WTC11 (cell line): ENCODE measurements around the gene MAEA. TPM values are rescaled to one million over a fixed set of nuclear protein-coding genes. Genes with fewer than 3 reads are reported as not detected.

Experiments used
- ATAC-seq: fragments of 200-7000 bp; cut with Tn5 transposase; 2 replicates; pipeline ENCODE4 v1.10.0; 2021; ENCODE audit warnings: mild to moderate bottlenecking, moderate library complexity
- CTCF ChIA-PET: fragments of 300-600 bp; sonication (Branson Sonifier 250); formaldehyde crosslinking; loops from one replicate; lab custom pipeline; 2021; ENCODE audit warnings: antibody characterized with exemption; lab: Charles Lee
- POLR2A ChIA-PET: fragments of 350-600 bp; sonication (Branson Sonifier 250); formaldehyde crosslinking; loops from one replicate; lab custom pipeline; 2021; ENCODE audit warnings: antibody characterized with exemption; lab: Charles Lee
- DNase-seq: peaks from one replicate; pipeline ENCODE4 v3.0.0; 2021; ENCODE audit warnings: low spot score
- H3K27ac Mint-ChIP-seq: 2 replicates; pipeline ENCODE4 v1.8.0; 2021; ENCODE audit warnings: mixed read lengths
- H3K27me3 Mint-ChIP-seq: 2 replicates; pipeline ENCODE4 v1.8.0; 2021; ENCODE audit warnings: low read depth, mild to moderate bottlenecking, moderate library complexity, mixed read lengths
- H3K36me3 Mint-ChIP-seq: 2 replicates; pipeline ENCODE4 v1.8.0; 2021; ENCODE audit warnings: mixed read lengths
- H3K4me1 Mint-ChIP-seq: 2 replicates; pipeline ENCODE4 v1.8.0; 2022; ENCODE audit warnings: mixed read lengths
- H3K4me3 Mint-ChIP-seq: 2 replicates; pipeline ENCODE4 v1.8.0; 2021; ENCODE audit warnings: mild to moderate bottlenecking, moderate library complexity, mixed read lengths
- H3K9me3 Mint-ChIP-seq: 2 replicates; pipeline ENCODE4 v1.8.0; 2021; ENCODE audit warnings: mixed read lengths
- CREB1 ChIP-seq: sonication (generic); formaldehyde crosslinking; IDR thresholded peaks from 2 replicates; pipeline ENCODE4 v1.8.0; 2023; ENCODE audit warnings: mild to moderate bottlenecking, missing genetic modification reagents
- ELF4 ChIP-seq: sonication (generic); formaldehyde crosslinking; IDR thresholded peaks from 2 replicates; pipeline ENCODE4 v1.8.1; 2022; ENCODE audit warnings: low read depth, mild to moderate bottlenecking, moderate library complexity, missing genetic modification reagents
- EMX1 ChIP-seq: fragments of 250-450 bp; sonication (Bioruptor Pico); IDR thresholded peaks from 2 replicates; pipeline ENCODE4 v1.8.0; 2021; ENCODE audit warnings: mild to moderate bottlenecking
- FOXJ3 ChIP-seq: sonication (generic); formaldehyde crosslinking; IDR thresholded peaks from 2 replicates; pipeline ENCODE4 v1.9.0; 2021; ENCODE audit warnings: missing genetic modification reagents, mild to moderate bottlenecking, borderline replicate concordance
- IRF2 ChIP-seq: sonication (generic); formaldehyde crosslinking; IDR thresholded peaks from 2 replicates; pipeline ENCODE4 v1.8.0; 2022; ENCODE audit warnings: low read depth, missing genetic modification reagents, borderline replicate concordance
- OVOL2 ChIP-seq: fragments of 250-450 bp; sonication (Bioruptor Pico); IDR thresholded peaks from 2 replicates; pipeline ENCODE4 v1.9.0; 2021; ENCODE audit warnings: mild to moderate bottlenecking, borderline replicate concordance
- PRRX2 ChIP-seq: fragments of 250-450 bp; sonication (Bioruptor Pico); IDR thresholded peaks from 2 replicates; pipeline ENCODE4 v1.8.0; 2021; ENCODE audit warnings: mild to moderate bottlenecking
- RELA ChIP-seq: sonication (generic); formaldehyde crosslinking; IDR thresholded peaks from 2 replicates; pipeline ENCODE4 v1.8.1; 2022; ENCODE audit warnings: missing genetic modification reagents, mild to moderate bottlenecking, borderline replicate concordance
- TEAD4 ChIP-seq: sonication (generic); formaldehyde crosslinking; IDR thresholded peaks from 2 replicates; pipeline ENCODE4 v1.8.0; 2022; ENCODE audit warnings: mild to moderate bottlenecking, missing genetic modification reagents
- ZBTB21 ChIP-seq: sonication (generic); formaldehyde crosslinking; IDR thresholded peaks from 2 replicates; pipeline ENCODE4 v1.8.1; 2023; ENCODE audit warnings: mild to moderate bottlenecking, missing genetic modification reagents, borderline replicate concordance
- ZNF121 ChIP-seq: sonication (generic); formaldehyde crosslinking; IDR thresholded peaks from 2 replicates; pipeline ENCODE4 v1.8.0; 2023; ENCODE audit warnings: missing genetic modification reagents
- ZNF396 ChIP-seq: fragments of 250-450 bp; sonication (Bioruptor Pico); IDR thresholded peaks from 2 replicates; pipeline ENCODE4 v1.8.0; 2021; ENCODE audit warnings: mild to moderate bottlenecking, moderate library complexity, borderline replicate concordance
- total RNA-seq: library from RNA; stranded (reverse); gene quantifications from 3 replicates; pipeline ENCODE4 v1.2.3, GENCODE V29; 2021
- TF ChIP-seq, protein P1 (sequence below): sonication (generic); formaldehyde crosslinking; IDR thresholded peaks from 2 replicates; pipeline ENCODE4 v1.8.1; 2022; ENCODE audit warnings: mild to moderate bottlenecking, missing genetic modification reagents, moderate library complexity, borderline replicate concordance
- TF ChIP-seq, protein P2 (sequence below): sonication (generic); formaldehyde crosslinking; IDR thresholded peaks from 2 replicates; pipeline ENCODE4 v1.8.0; 2023; ENCODE audit warnings: mild to moderate bottlenecking, missing genetic modification reagents
- TF ChIP-seq, protein P3 (sequence below): sonication (generic); formaldehyde crosslinking; IDR thresholded peaks from 2 replicates; pipeline ENCODE4 v1.8.1; 2022; ENCODE audit warnings: missing genetic modification reagents, borderline replicate concordance
- TF ChIP-seq, protein P4 (sequence below): sonication (generic); formaldehyde crosslinking; IDR thresholded peaks from 2 replicates; pipeline ENCODE4 v1.8.1; 2022; ENCODE audit warnings: mild to moderate bottlenecking, moderate library complexity, missing genetic modification reagents
- TF ChIP-seq, protein P5 (sequence below): sonication (generic); formaldehyde crosslinking; IDR thresholded peaks from 2 replicates; pipeline ENCODE4 v1.8.0; 2022; ENCODE audit warnings: mild to moderate bottlenecking, missing genetic modification reagents
- TF ChIP-seq, protein P6 (sequence below): sonication (generic); formaldehyde crosslinking; IDR thresholded peaks from 2 replicates; pipeline ENCODE4 v1.8.1; 2022; ENCODE audit warnings: low read depth, mild to moderate bottlenecking, moderate library complexity, missing genetic modification reagents, borderline replicate concordance
- TF ChIP-seq, protein P7 (sequence below): fragments of 250-450 bp; sonication (Bioruptor Pico); IDR thresholded peaks from 2 replicates; pipeline ENCODE4 v1.8.0; 2021; ENCODE audit warnings: mild to moderate bottlenecking
- TF ChIP-seq, protein P8 (sequence below): sonication (generic); formaldehyde crosslinking; IDR thresholded peaks from 2 replicates; pipeline ENCODE4 v1.8.0; 2022; ENCODE audit warnings: mild to moderate bottlenecking, missing genetic modification reagents

Gene MAEA
- total RNA-seq, 1 experiment from 2014 or later: 86.9 TPM

DNA sequence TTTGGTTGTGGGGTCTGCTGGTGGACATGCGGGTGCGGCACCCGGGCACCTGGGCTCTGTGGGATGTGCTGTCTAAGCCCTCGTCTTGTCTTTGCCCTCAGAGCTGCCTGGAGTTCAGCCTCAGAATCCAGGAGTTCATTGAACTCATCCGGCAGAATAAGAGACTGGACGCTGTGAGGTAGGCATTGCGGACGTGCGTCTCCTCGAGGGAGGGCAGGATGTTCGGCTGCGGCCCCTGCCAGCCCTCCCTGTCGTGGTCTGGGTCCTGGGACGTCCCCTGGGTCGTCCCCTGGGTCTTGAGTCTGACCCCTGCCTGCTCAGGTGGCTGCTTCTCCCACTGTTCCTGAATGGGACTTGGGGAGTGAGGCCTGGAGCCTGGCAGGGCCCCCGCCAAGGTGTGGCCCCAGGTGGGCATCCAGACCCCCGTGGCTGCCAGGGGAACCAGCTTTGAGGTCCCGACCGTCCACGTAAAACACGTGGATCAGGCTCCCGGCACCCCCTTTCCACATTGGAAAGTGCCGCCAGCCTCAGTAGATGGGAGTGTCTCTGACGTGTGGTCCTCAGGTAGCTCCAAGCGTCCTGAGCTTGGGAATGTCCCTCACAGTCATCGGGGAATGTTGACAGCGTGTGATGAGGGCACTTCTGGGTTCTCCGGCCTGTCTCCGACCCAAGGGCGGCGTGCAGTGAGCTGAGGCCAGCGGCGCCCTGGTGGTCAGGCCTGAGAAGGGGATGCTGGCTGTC lies 38.0 kb downstream of the MAEA start:
- Mint-ChIP-seq H3K4me1 (no peaks in the 10 kb centered on the region), H3K9me3 (no peaks in the 10 kb centered on the region), H3K4me3 (no peak overlapping the region), H3K27ac (no peak overlapping the region), H3K36me3 (peaks cover 9% of the 10 kb centered on the region)
- POLR2A ChIA-PET: no interaction called here
- CTCF ChIA-PET: interaction anchor here (1.8 kb wide), 1 partner anchor 9 kb away, joined by 6 read pairs; no protein-coding TSS in a partner anchor
- no peak for DNase-seq
- no peak for TF ChIP-seq ELF4 (CRISPR knock-in tag)
- TF ChIP-seq, protein P1, sequence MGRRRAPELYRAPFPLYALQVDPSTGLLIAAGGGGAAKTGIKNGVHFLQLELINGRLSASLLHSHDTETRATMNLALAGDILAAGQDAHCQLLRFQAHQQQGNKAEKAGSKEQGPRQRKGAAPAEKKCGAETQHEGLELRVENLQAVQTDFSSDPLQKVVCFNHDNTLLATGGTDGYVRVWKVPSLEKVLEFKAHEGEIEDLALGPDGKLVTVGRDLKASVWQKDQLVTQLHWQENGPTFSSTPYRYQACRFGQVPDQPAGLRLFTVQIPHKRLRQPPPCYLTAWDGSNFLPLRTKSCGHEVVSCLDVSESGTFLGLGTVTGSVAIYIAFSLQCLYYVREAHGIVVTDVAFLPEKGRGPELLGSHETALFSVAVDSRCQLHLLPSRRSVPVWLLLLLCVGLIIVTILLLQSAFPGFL (CRISPR knock-in tag): no peak
- no peak for TF ChIP-seq TEAD4 (CRISPR knock-in tag)
- no peak for TF ChIP-seq ZNF396 (CRISPR knock-in tag)
- TF ChIP-seq, protein P2, sequence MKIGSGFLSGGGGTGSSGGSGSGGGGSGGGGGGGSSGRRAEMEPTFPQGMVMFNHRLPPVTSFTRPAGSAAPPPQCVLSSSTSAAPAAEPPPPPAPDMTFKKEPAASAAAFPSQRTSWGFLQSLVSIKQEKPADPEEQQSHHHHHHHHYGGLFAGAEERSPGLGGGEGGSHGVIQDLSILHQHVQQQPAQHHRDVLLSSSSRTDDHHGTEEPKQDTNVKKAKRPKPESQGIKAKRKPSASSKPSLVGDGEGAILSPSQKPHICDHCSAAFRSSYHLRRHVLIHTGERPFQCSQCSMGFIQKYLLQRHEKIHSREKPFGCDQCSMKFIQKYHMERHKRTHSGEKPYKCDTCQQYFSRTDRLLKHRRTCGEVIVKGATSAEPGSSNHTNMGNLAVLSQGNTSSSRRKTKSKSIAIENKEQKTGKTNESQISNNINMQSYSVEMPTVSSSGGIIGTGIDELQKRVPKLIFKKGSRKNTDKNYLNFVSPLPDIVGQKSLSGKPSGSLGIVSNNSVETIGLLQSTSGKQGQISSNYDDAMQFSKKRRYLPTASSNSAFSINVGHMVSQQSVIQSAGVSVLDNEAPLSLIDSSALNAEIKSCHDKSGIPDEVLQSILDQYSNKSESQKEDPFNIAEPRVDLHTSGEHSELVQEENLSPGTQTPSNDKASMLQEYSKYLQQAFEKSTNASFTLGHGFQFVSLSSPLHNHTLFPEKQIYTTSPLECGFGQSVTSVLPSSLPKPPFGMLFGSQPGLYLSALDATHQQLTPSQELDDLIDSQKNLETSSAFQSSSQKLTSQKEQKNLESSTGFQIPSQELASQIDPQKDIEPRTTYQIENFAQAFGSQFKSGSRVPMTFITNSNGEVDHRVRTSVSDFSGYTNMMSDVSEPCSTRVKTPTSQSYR (CRISPR knock-in tag): no peak
- TF ChIP-seq, protein P3, sequence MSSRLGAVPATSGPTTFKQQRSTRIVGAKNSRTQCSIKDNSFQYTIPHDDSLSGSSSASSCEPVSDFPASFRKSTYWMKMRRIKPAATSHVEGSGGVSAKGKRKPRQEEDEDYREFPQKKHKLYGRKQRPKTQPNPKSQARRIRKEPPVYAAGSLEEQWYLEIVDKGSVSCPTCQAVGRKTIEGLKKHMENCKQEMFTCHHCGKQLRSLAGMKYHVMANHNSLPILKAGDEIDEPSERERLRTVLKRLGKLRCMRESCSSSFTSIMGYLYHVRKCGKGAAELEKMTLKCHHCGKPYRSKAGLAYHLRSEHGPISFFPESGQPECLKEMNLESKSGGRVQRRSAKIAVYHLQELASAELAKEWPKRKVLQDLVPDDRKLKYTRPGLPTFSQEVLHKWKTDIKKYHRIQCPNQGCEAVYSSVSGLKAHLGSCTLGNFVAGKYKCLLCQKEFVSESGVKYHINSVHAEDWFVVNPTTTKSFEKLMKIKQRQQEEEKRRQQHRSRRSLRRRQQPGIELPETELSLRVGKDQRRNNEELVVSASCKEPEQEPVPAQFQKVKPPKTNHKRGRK: no peak
- no peak for TF ChIP-seq ZBTB21 (CRISPR knock-in tag)
- TF ChIP-seq EMX1 (CRISPR knock-in tag): no peak
- no peak for TF ChIP-seq FOXJ3
- TF ChIP-seq, protein P4, sequence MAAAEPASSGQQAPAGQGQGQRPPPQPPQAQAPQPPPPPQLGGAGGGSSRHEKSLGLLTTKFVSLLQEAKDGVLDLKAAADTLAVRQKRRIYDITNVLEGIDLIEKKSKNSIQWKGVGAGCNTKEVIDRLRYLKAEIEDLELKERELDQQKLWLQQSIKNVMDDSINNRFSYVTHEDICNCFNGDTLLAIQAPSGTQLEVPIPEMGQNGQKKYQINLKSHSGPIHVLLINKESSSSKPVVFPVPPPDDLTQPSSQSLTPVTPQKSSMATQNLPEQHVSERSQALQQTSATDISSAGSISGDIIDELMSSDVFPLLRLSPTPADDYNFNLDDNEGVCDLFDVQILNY (CRISPR knock-in tag): no peak
- TF ChIP-seq ZNF121: no peak
- TF ChIP-seq, protein P5, sequence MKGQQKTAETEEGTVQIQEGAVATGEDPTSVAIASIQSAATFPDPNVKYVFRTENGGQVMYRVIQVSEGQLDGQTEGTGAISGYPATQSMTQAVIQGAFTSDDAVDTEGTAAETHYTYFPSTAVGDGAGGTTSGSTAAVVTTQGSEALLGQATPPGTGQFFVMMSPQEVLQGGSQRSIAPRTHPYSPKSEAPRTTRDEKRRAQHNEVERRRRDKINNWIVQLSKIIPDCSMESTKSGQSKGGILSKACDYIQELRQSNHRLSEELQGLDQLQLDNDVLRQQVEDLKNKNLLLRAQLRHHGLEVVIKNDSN (CRISPR knock-in tag): no peak
- TF ChIP-seq, protein P6, sequence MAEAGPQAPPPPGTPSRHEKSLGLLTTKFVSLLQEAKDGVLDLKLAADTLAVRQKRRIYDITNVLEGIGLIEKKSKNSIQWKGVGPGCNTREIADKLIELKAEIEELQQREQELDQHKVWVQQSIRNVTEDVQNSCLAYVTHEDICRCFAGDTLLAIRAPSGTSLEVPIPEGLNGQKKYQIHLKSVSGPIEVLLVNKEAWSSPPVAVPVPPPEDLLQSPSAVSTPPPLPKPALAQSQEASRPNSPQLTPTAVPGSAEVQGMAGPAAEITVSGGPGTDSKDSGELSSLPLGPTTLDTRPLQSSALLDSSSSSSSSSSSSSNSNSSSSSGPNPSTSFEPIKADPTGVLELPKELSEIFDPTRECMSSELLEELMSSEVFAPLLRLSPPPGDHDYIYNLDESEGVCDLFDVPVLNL (CRISPR knock-in tag): no peak
- no peak for TF ChIP-seq IRF2 (CRISPR knock-in tag)
- TF ChIP-seq, protein P7, sequence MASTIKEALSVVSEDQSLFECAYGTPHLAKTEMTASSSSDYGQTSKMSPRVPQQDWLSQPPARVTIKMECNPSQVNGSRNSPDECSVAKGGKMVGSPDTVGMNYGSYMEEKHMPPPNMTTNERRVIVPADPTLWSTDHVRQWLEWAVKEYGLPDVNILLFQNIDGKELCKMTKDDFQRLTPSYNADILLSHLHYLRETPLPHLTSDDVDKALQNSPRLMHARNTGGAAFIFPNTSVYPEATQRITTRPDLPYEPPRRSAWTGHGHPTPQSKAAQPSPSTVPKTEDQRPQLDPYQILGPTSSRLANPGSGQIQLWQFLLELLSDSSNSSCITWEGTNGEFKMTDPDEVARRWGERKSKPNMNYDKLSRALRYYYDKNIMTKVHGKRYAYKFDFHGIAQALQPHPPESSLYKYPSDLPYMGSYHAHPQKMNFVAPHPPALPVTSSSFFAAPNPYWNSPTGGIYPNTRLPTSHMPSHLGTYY: no peak
- TF ChIP-seq RELA (CRISPR knock-in tag): no peak
- no peak for TF ChIP-seq PRRX2 (CRISPR knock-in tag)
- TF ChIP-seq OVOL2 (CRISPR knock-in tag): no peak
- TF ChIP-seq, protein P8, sequence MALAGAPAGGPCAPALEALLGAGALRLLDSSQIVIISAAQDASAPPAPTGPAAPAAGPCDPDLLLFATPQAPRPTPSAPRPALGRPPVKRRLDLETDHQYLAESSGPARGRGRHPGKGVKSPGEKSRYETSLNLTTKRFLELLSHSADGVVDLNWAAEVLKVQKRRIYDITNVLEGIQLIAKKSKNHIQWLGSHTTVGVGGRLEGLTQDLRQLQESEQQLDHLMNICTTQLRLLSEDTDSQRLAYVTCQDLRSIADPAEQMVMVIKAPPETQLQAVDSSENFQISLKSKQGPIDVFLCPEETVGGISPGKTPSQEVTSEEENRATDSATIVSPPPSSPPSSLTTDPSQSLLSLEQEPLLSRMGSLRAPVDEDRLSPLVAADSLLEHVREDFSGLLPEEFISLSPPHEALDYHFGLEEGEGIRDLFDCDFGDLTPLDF: no peak
- TF ChIP-seq CREB1 (CRISPR knock-in tag): no peak
- TF ChIP-seq, all 79 proteins: peak for 0
- no peaks in the 10 kb centered on the region for H3K27me3 Mint-ChIP-seq
- no peak for ATAC-seq
